ENCODE results near the gene DNAJC15. TPM values are rescaled to one million over a fixed set of nuclear protein-coding genes. Genes with fewer than 3 reads are reported as not detected.

DNAJC15 gene
- total RNA-seq, 1 experiment from 2014 or later = 20.3 TPM

DNA sequence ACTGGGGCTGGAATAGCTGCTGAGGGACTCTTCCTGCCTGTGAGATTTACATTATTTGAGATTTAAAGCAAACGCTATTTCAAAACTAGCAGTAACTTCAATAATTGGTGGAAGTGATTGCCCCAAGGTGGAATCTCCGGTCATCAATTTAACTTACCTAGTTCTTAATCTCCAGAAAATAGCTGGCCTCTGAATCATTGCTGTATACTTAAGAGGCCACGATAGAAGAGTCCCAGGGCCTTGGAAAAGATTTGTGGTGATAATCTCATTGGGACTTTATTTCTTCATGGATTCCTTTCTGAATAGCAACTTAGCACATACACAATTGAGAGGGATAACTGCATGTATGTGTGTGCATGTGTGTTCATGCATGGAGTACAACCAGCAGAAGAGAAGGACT lies 120.2 kb downstream of the DNAJC15 start:
- DNase-seq (ENCODE audit: low read depth, low spot score) (no peak), ATAC-seq (no peak)
- ChIA-PET CTCF (no interaction called here), POLR2A (no interaction called here)
- no TSS peak for BruUV-seq (replicated peaks)
- TF ChIP-seq TCF7L2 (IDR thresholded peaks at IDR 0.05; ENCODE audit: low read depth, low read length) (no peak), SIN3A (IDR thresholded peaks at IDR 0.05; ENCODE audit: borderline replicate concordance, insufficient read depth, low read depth, low read length) (no peak)
- TF ChIP-seq, protein P1, sequence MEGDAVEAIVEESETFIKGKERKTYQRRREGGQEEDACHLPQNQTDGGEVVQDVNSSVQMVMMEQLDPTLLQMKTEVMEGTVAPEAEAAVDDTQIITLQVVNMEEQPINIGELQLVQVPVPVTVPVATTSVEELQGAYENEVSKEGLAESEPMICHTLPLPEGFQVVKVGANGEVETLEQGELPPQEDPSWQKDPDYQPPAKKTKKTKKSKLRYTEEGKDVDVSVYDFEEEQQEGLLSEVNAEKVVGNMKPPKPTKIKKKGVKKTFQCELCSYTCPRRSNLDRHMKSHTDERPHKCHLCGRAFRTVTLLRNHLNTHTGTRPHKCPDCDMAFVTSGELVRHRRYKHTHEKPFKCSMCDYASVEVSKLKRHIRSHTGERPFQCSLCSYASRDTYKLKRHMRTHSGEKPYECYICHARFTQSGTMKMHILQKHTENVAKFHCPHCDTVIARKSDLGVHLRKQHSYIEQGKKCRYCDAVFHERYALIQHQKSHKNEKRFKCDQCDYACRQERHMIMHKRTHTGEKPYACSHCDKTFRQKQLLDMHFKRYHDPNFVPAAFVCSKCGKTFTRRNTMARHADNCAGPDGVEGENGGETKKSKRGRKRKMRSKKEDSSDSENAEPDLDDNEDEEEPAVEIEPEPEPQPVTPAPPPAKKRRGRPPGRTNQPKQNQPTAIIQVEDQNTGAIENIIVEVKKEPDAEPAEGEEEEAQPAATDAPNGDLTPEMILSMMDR (IDR thresholded peaks at IDR 0.05) = no peak
- intact Hi-C loops (cut with micrococcal nuclease; ENCODE audit: unreplicated experiment) = no loop called here
- Histone ChIP-seq H3K4me1 (ENCODE audit: control insufficient read depth, insufficient read depth, low read length) (no peaks in the 10 kb centered on the region), H3K4me3 (ENCODE audit: low read depth in 2 of 2, low read length in 2 of 2) (no peak overlapping the region), H3K27me3 (ENCODE audit: control insufficient read depth, insufficient read depth, low read length) (no peaks in the 10 kb centered on the region), H3K9me3 (ENCODE audit: control insufficient read depth, insufficient read depth, low read depth, low read length) (no peaks in the 10 kb centered on the region), H3K27ac (ENCODE audit: low read length) (no peak overlapping the region), H3K36me3 (ENCODE audit: control insufficient read depth, insufficient read depth, low read length) (no peaks in the 10 kb centered on the region)
- in situ Hi-C loops (cut with HindIII; ENCODE audit: low pct_unique_long_range_greater_than_20kb, low sequenced_read_pairs) = no loop called here

DNA sequence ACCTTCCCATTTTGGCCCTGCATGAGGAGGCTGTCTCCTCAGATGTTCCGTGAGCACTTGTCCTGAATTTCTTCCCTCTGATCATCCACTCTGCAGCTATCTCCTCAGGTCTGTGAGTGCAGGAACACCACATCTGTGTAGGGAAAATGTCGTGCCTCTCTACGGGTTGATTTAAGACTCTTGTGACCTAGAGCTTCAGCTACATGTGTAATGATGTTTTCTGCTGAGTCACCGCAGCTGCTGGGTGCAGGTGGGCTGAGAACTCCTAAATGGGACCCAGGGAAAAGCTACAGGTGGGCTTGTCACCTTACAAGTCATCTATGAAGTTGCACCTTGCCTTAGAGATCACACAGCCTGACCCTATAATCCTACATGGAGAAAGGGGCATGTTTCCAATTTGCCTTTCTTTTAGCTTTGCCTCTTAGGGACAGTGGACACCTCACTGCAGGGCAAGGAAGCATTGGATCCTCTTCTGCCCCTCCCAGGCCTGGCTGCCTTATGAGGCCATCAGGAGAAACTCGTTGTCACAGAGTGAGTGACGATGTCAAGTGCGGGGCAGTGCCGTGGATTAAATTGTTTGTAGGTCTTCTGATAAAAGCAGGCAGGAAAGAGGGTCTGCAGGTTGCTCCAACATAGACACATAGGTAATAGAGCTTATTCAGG lies 122.3 kb downstream of the DNAJC15 start:
- TF ChIP-seq, protein P2, sequence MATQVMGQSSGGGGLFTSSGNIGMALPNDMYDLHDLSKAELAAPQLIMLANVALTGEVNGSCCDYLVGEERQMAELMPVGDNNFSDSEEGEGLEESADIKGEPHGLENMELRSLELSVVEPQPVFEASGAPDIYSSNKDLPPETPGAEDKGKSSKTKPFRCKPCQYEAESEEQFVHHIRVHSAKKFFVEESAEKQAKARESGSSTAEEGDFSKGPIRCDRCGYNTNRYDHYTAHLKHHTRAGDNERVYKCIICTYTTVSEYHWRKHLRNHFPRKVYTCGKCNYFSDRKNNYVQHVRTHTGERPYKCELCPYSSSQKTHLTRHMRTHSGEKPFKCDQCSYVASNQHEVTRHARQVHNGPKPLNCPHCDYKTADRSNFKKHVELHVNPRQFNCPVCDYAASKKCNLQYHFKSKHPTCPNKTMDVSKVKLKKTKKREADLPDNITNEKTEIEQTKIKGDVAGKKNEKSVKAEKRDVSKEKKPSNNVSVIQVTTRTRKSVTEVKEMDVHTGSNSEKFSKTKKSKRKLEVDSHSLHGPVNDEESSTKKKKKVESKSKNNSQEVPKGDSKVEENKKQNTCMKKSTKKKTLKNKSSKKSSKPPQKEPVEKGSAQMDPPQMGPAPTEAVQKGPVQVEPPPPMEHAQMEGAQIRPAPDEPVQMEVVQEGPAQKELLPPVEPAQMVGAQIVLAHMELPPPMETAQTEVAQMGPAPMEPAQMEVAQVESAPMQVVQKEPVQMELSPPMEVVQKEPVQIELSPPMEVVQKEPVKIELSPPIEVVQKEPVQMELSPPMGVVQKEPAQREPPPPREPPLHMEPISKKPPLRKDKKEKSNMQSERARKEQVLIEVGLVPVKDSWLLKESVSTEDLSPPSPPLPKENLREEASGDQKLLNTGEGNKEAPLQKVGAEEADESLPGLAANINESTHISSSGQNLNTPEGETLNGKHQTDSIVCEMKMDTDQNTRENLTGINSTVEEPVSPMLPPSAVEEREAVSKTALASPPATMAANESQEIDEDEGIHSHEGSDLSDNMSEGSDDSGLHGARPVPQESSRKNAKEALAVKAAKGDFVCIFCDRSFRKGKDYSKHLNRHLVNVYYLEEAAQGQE (IDR thresholded peaks at IDR 0.05; ENCODE audit: insufficient read depth in 1 of 2, low read depth in 2 of 2, low read length in 1 of 2) = no peak
- no peak for TF ChIP-seq TCF7L2 (IDR thresholded peaks at IDR 0.05; ENCODE audit: low read depth, low read length)
- TF ChIP-seq POLR2AphosphoS5 (IDR thresholded peaks at IDR 0.05; ENCODE audit: low read depth, low read length) = no peak
- H3K9me3 ChIP-seq (ENCODE audit: control insufficient read depth, insufficient read depth, low read depth, low read length) = no peaks in the 10 kb centered on the region
- no peak overlapping the region for H3K27ac ChIP-seq (ENCODE audit: low read length)
- in situ Hi-C loops (cut with HindIII; ENCODE audit: low pct_unique_long_range_greater_than_20kb, low sequenced_read_pairs) = no loop called here
- no peak overlapping the region for H3K4me3 ChIP-seq (ENCODE audit: low read depth in 2 of 2, low read length in 2 of 2)
- intact Hi-C loops (cut with micrococcal nuclease; ENCODE audit: unreplicated experiment) = no loop called here
- H3K4me1 ChIP-seq (ENCODE audit: control insufficient read depth, insufficient read depth, low read length) = no peaks in the 10 kb centered on the region
- H3K36me3 ChIP-seq (ENCODE audit: control insufficient read depth, insufficient read depth, low read length) = no peaks in the 10 kb centered on the region
- ChIA-PET POLR2A (no interaction called here), CTCF (no interaction called here)
- no peak for DNase-seq (ENCODE audit: low read depth, low spot score)
- no TSS peak for BruUV-seq (replicated peaks)
- no peaks in the 10 kb centered on the region for H3K27me3 ChIP-seq (ENCODE audit: control insufficient read depth, insufficient read depth, low read length)
- ATAC-seq = no peak

DNA sequence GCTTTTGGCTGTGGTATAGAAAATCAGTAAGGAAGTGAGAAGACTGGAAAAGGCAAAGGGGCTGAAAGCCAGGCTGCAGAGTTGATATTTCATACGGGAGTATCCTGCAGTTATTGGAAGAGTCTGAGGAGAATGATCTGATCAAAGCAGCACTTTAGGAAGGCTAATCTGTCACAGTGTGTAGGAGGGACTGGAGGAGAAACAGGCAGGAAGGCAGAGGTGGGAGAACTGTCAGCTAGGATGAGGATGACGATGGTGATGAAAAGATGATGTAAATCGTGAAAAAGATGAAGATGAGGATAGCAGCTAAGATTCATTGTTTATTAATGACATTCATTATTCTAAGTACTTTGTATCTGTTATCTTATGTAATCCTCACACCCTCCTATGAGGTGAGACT lies 123.0 kb downstream of the DNAJC15 start:
- ATAC-seq (no peak), DNase-seq (ENCODE audit: low read depth, low spot score) (no peak)
- CTCF ChIA-PET = no interaction called here
- POLR2A ChIA-PET = no interaction called here
- in situ Hi-C loops (cut with HindIII; ENCODE audit: low pct_unique_long_range_greater_than_20kb, low sequenced_read_pairs) = no loop called here
- BruUV-seq (replicated peaks) = no TSS peak
- Histone ChIP-seq H3K27ac (ENCODE audit: low read length) (no peak overlapping the region), H3K9me3 (ENCODE audit: control insufficient read depth, insufficient read depth, low read depth, low read length) (no peaks in the 10 kb centered on the region), H3K4me3 (ENCODE audit: low read depth in 2 of 2, low read length in 2 of 2) (no peak overlapping the region), H3K27me3 (ENCODE audit: control insufficient read depth, insufficient read depth, low read length) (no peaks in the 10 kb centered on the region), H3K36me3 (ENCODE audit: control insufficient read depth, insufficient read depth, low read length) (no peaks in the 10 kb centered on the region), H3K4me1 (ENCODE audit: control insufficient read depth, insufficient read depth, low read length) (no peaks in the 10 kb centered on the region)
- intact Hi-C loops (cut with micrococcal nuclease; ENCODE audit: unreplicated experiment) = no loop called here
- no peak for TF ChIP-seq SIN3A (IDR thresholded peaks at IDR 0.05; ENCODE audit: borderline replicate concordance, insufficient read depth, low read depth, low read length)
- TF ChIP-seq, protein P2 (IDR thresholded peaks at IDR 0.05; ENCODE audit: insufficient read depth in 1 of 2, low read depth in 2 of 2, low read length in 1 of 2) = no peak
- TF ChIP-seq, protein P1 (IDR thresholded peaks at IDR 0.05) = no peak
- no peak for TF ChIP-seq TCF7L2 (IDR thresholded peaks at IDR 0.05; ENCODE audit: low read depth, low read length)
- no peak for TF ChIP-seq POLR2AphosphoS5 (IDR thresholded peaks at IDR 0.05; ENCODE audit: low read depth, low read length)

Measured in Panc1 (cell line).